NOMO-1 treated with dmso at 0.1 percent for 144 hours (cell line): ENCODE data around the gene ETFB.

ENCODE experiments used
- DNase-seq: peaks from one replicate; lab custom pipeline; 2025; ENCODE audit not compliant: unreplicated experiment; lab: John Stamatoyannopoulos, UW

Gene ETFB

GRCh38 chr19:51296336-51297093, 69.7 kb downstream of the ETFB start:
- no peak for DNase-seq

GRCh38 chr19:51295382-51296126, 70.6 kb downstream of the ETFB start:
- DNase-seq = no peak
